SK-N-SH treated with all-trans-retinoic acid at 6 μM for 48 hours (cell line): Measurements from ENCODE around the gene CCDC17.

Source experiments
- ARNTL ChIP-seq: fragments of 450-650 bp; formaldehyde crosslinking; IDR thresholded peaks from 2 replicates; pipeline ENCODE4 v1.5.0; 2020; ENCODE audit warnings: low read depth, mild to moderate bottlenecking, moderate library complexity, borderline replicate concordance
- PATZ1 ChIP-seq: fragments of 250-450 bp; sonication (Bioruptor Pico); IDR thresholded peaks from 2 replicates; pipeline ENCODE4 v1.8.0; 2020; ENCODE audit warnings: mild to moderate bottlenecking, moderate library complexity, borderline replicate concordance
- ZNF565 ChIP-seq: fragments of 450-650 bp; formaldehyde crosslinking; conservative IDR thresholded peaks from 2 replicates; pipeline ENCODE4 v1.5.0; 2020; ENCODE audit warnings: low read depth, mild to moderate bottlenecking, moderate library complexity

GRCh38 chr1:45656573-45657226 is 32.8 kb upstream of the CCDC17 start:
- TF ChIP-seq PATZ1 (CRISPR knock-in tag) (no peak), ARNTL (CRISPR knock-in tag) (no peak), ZNF565 (CRISPR knock-in tag) (no peak)
